ENCODE data around the gene MRPL39.

MRPL39 gene

GRCh38 chr21:25608044-25608737 is 910 bp upstream of the MRPL39 start:
- DNase-seq: peak; percentile 81

GRCh38 chr21:25589887-25590286 is 17.4 kb downstream of the MRPL39 start:
- DNase-seq: no peak

- no peak for DNase-seq
Observed at GRCh38 chr21:25586791-25587190, 20.5 kb downstream of the MRPL39 start.

GRCh38 chr21:25586326-25586725 is 21.0 kb downstream of the MRPL39 start:
- DNase-seq: no peak

GRCh38 chr21:25584833-25585676 is 22.2 kb downstream of the MRPL39 start:
- no peak for DNase-seq

- DNase-seq: no peak
Observed at GRCh38 chr21:25583370-25584130, 23.7 kb downstream of the MRPL39 start.

GRCh38 chr21:25582888-25583287 is 24.4 kb downstream of the MRPL39 start:
- no peak for DNase-seq

- DNase-seq: no peak
Observed at GRCh38 chr21:25582164-25582790, 25.0 kb downstream of the MRPL39 start.

- no peak for DNase-seq
Observed at GRCh38 chr21:25581582-25581981, 25.7 kb downstream of the MRPL39 start.

GRCh38 chr21:25580912-25581260 is 26.4 kb downstream of the MRPL39 start:
- DNase-seq: no peak

GRCh38 chr21:25579226-25580013 is 27.9 kb downstream of the MRPL39 start:
- no peak for DNase-seq

- peak; percentile 29 for DNase-seq
Observed at GRCh38 chr21:25578056-25578961, 29.0 kb downstream of the MRPL39 start.

- no peak for DNase-seq
Observed at GRCh38 chr21:25577424-25578055, 29.7 kb downstream of the MRPL39 start.

- peak; percentile 96 for DNase-seq
Observed at GRCh38 chr21:25573409-25574206, 33.7 kb downstream of the MRPL39 start.

- peak; percentile 19 for DNase-seq
Observed at GRCh38 chr21:25572861-25573310, 34.4 kb downstream of the MRPL39 start.

- no peak for DNase-seq
Observed at GRCh38 chr21:25571726-25572121, 35.6 kb downstream of the MRPL39 start.

- DNase-seq: no peak
Observed at GRCh38 chr21:25569711-25570110, 37.6 kb downstream of the MRPL39 start.

- DNase-seq: peak; percentile 13
Observed at GRCh38 chr21:25569084-25569483, 38.2 kb downstream of the MRPL39 start.

- peak; percentile 66 for DNase-seq
Observed at GRCh38 chr21:25568246-25568645, 39.0 kb downstream of the MRPL39 start.

- DNase-seq: no peak
Observed at GRCh38 chr21:25567472-25567871, 39.8 kb downstream of the MRPL39 start.
